Smooth muscle cell (in vitro differentiated cells): ENCODE results near the gene AGBL1. TPM values are rescaled to one million over a fixed set of nuclear protein-coding genes. Genes with fewer than 3 reads are reported as not detected.

Source experiments
- DNase-seq: peaks from one replicate; lab custom pipeline; 2025; ENCODE audit not compliant: unreplicated experiment; lab: John Stamatoyannopoulos, UW
- H2AFZ ChIP-seq: fragments of 200-600 bp; sonication (generic); 2 replicates; pipeline ENCODE4 v1.6.0; 2016; ENCODE audit warnings: antibody characterized with exemption, low read depth, mild to moderate bottlenecking
- H3F3A ChIP-seq: fragments of 200-600 bp; sonication (generic); 2 replicates; pipeline ENCODE4 v1.6.0; 2017; ENCODE audit warnings: antibody characterized with exemption, low read depth
- H3K27ac ChIP-seq: fragments of 200-600 bp; sonication (generic); 2 replicates; pipeline ENCODE4 v1.5.1; 2016; ENCODE audit warnings: low read depth, mild to moderate bottlenecking
- H3K27me3 ChIP-seq: fragments of 200-600 bp; sonication (generic); 2 replicates; pipeline ENCODE4 v1.6.1; 2016; ENCODE audit warnings: low read depth, mild to moderate bottlenecking
- H3K36me3 ChIP-seq: fragments of 200-600 bp; sonication (generic); 2 replicates; pipeline ENCODE4 v1.5.1; 2016; ENCODE audit warnings: low read depth
- H3K4me1 ChIP-seq: fragments of 200-600 bp; sonication (generic); 2 replicates; pipeline ENCODE4 v1.5.1; 2016; ENCODE audit warnings: low read depth
- H3K4me2 ChIP-seq: fragments of 200-600 bp; sonication (generic); 2 replicates; pipeline ENCODE4 v1.6.0; 2016; ENCODE audit warnings: mild to moderate bottlenecking
- H3K4me3 ChIP-seq: fragments of 200-600 bp; sonication (generic); 2 replicates; pipeline ENCODE4 v1.5.1; 2016; ENCODE audit warnings: mild to moderate bottlenecking
- H3K79me2 ChIP-seq: fragments of 200-600 bp; sonication (generic); 2 replicates; pipeline ENCODE4 v1.6.0; 2016; ENCODE audit warnings: low read depth, mild to moderate bottlenecking
- H3K9ac ChIP-seq: fragments of 200-600 bp; sonication (generic); 2 replicates; pipeline ENCODE4 v1.6.0; 2016; ENCODE audit warnings: low read depth
- H3K9me3 ChIP-seq: fragments of 200-600 bp; sonication (generic); replicated peaks from 2 replicates; pipeline ENCODE4 v1.5.1; 2016; ENCODE audit warnings: low read depth
- H4K20me1 ChIP-seq: fragments of 200-600 bp; sonication (generic); 2 replicates; pipeline ENCODE4 v1.6.0; 2016; ENCODE audit warnings: low read depth
- WGBS: methylation state at CpG from one replicate; pipeline ENCODE4 v1.1.7; 2016; ENCODE audit warnings: low lambda C conversion rate; 5-methylcytosine and 5-hydroxymethylcytosine counted together
- polyA plus RNA-seq: library from polyadenylated mRNA; unstranded; fragments of >200 nt; fragmentation: Nextera tagmentation; extraction: Ambion mirVana; gene quantifications from 2 replicates; pipeline ENCODE4 v1.2.1, GENCODE V29; 2016
- total RNA-seq: library from RNA; depleted of rRNA; stranded (reverse); fragments of >200 nt; gene quantifications from 2 replicates; pipeline ENCODE4 v1.2.3, GENCODE V29; 2014
- TF ChIP-seq, protein P1 (sequence below): fragments of 200-600 bp; sonication (generic); IDR thresholded peaks from 2 replicates; pipeline ENCODE4 v1.5.1; 2017; ENCODE audit warnings: borderline replicate concordance, mild to moderate bottlenecking, antibody characterized with exemption; ENCODE audit not compliant: insufficient read depth, poor library complexity, severe bottlenecking

AGBL1 gene
- total and polyA plus RNA-seq, 2 experiments from 2014 or later, result not detected

DNA sequence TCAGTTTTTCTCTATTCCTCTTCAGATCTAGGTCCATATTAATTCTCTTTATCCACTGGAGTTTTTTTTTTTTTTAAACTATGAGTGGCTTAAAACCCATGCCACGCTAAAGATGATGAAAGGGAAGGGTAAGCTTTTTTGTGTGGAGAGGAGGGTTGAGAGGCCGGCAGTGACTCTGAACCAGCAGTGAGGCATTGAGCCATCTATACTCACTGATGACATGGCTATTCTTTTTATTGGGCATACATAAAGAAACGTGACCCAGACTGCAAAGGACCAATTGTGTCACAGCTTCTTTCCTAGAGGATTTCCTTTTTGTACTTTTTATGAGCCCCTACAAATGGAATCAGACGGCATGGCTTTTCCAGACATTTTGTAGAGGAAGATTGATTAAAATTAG is 662.2 kb downstream of the AGBL1 start:
- Histone ChIP-seq H3K4me1 (no peaks in the 10 kb centered on the region), H3K4me3 (no peak overlapping the region), H3K27me3 (no peaks in the 10 kb centered on the region), H4K20me1 (no peaks in the 10 kb centered on the region), H3K9ac (no peak overlapping the region), H3K4me2 (no peak overlapping the region), H2AFZ (no peak overlapping the region), H3K79me2 (no peaks in the 10 kb centered on the region), H3K27ac (no peak overlapping the region), H3K36me3 (no peaks in the 10 kb centered on the region), H3K9me3 (no peaks in the 10 kb centered on the region), H3F3A (no peaks in the 10 kb centered on the region)
- no peak for DNase-seq
- TF ChIP-seq, protein P1, sequence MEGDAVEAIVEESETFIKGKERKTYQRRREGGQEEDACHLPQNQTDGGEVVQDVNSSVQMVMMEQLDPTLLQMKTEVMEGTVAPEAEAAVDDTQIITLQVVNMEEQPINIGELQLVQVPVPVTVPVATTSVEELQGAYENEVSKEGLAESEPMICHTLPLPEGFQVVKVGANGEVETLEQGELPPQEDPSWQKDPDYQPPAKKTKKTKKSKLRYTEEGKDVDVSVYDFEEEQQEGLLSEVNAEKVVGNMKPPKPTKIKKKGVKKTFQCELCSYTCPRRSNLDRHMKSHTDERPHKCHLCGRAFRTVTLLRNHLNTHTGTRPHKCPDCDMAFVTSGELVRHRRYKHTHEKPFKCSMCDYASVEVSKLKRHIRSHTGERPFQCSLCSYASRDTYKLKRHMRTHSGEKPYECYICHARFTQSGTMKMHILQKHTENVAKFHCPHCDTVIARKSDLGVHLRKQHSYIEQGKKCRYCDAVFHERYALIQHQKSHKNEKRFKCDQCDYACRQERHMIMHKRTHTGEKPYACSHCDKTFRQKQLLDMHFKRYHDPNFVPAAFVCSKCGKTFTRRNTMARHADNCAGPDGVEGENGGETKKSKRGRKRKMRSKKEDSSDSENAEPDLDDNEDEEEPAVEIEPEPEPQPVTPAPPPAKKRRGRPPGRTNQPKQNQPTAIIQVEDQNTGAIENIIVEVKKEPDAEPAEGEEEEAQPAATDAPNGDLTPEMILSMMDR, result no peak
- WGBS, result 47% methylated on average over 4 of the region's 4 CpGs

DNA sequence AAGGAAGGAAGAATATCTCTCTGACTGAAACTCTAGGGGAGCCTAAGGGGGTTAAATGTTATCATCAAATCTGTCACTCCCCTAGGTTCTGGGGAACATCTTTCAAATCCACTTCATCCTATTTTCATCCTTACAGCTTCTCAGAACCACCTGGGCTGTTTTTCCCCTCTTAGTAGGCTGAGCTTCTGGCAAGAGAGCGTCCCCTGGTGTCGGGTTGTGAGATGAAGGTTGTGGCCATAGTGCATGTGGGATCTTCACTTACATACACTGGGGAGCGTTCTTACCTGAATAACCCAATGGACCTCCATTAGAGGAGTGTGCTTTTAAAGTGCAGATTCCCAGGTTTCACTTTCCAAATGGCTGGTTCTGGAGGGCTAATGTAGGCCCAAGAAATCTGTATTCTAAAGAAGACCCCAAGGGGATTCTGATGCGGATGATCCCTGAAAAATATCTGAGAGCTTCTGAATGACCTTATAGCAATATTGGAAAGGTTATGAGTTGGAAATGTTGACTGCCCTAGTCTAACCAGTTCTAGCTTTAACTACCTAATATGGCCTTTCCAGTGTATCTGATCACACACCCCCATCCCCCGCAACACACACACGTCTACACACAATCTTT is 663.7 kb downstream of the AGBL1 start:
- H3K79me2 ChIP-seq, result no peaks in the 10 kb centered on the region
- no peaks in the 10 kb centered on the region for H3F3A ChIP-seq
- no peaks in the 10 kb centered on the region for H3K4me1 ChIP-seq
- no peak overlapping the region for H2AFZ ChIP-seq
- H3K4me2 ChIP-seq, result no peak overlapping the region
- no peaks in the 10 kb centered on the region for H3K36me3 ChIP-seq
- DNase-seq, result peak; percentile 0
- H3K27ac ChIP-seq, result no peak overlapping the region
- WGBS, result 58% methylated on average over 6 of the region's 6 CpGs
- H3K27me3 ChIP-seq, result no peaks in the 10 kb centered on the region
- no peaks in the 10 kb centered on the region for H3K9me3 ChIP-seq
- H3K9ac ChIP-seq, result no peak overlapping the region
- no peaks in the 10 kb centered on the region for H4K20me1 ChIP-seq
- TF ChIP-seq, protein P1, result peak; percentile 79
- H3K4me3 ChIP-seq, result no peak overlapping the region

DNA sequence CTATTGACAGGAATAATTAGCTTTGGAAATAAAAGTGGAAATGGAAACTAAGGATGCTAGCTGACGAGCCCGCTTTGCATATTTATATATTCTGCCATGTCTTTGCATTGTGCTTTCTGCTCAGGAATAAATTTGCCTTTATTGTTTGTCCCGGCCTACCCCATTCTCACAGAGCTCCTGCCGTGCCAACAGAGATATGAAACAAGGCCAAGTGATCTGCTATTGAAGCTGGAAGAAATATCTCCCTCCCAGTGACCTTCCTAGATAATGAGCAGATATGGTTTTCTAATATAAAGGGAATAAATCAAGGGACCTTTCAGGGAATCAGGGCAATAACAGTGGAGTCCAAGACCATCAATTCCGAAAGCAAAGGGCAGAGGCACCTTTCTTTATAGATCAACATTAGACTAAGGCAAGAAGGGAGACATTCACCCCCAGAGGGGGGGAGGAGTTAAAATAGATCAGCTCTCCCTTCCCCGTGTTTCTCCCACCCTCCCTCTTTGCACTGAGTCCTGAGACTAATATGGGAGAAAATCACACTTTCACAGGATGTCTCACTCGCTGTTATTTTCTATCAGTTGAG is 664.6 kb downstream of the AGBL1 start:
- no peaks in the 10 kb centered on the region for H3K36me3 ChIP-seq
- H3K27ac ChIP-seq, result no peak overlapping the region
- no peak overlapping the region for H3K4me3 ChIP-seq
- no peaks in the 10 kb centered on the region for H3K79me2 ChIP-seq
- DNase-seq, result no peak
- H2AFZ ChIP-seq, result no peak overlapping the region
- H3F3A ChIP-seq, result no peaks in the 10 kb centered on the region
- no peaks in the 10 kb centered on the region for H3K4me1 ChIP-seq
- H3K4me2 ChIP-seq, result no peak overlapping the region
- H3K9me3 ChIP-seq, result no peaks in the 10 kb centered on the region
- no peaks in the 10 kb centered on the region for H3K27me3 ChIP-seq
- no peaks in the 10 kb centered on the region for H4K20me1 ChIP-seq
- H3K9ac ChIP-seq, result no peak overlapping the region
- TF ChIP-seq, protein P1, result no peak
- 97% methylated on average over 7 of the region's 7 CpGs for WGBS

DNA sequence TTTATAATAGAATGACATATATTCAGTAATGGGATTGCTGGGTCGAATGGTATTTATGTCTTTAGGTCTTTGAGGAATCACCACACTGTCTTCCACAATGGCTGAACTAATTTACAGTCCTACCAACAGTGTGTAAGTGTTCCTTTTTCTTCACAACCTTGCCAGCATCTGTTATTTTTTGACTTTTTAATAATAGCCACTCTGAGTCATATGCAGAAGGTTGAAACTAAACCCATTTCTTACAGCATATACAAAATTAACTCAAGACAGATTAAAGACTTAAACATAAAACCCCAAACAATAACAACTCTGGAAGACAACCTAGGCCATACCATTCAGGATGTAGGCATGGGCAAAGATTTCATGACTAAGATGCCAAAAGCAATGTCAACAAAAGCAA is 671.4 kb downstream of the AGBL1 start:
- Histone ChIP-seq H3F3A (no peaks in the 10 kb centered on the region), H3K4me2 (no peak overlapping the region), H3K4me1 (no peaks in the 10 kb centered on the region), H3K4me3 (no peak overlapping the region), H2AFZ (no peak overlapping the region), H3K79me2 (no peaks in the 10 kb centered on the region), H3K36me3 (no peaks in the 10 kb centered on the region), H3K9ac (no peak overlapping the region), H3K9me3 (no peaks in the 10 kb centered on the region), H4K20me1 (no peaks in the 10 kb centered on the region), H3K27me3 (no peaks in the 10 kb centered on the region), H3K27ac (no peak overlapping the region)
- TF ChIP-seq, protein P1, result no peak
- WGBS, result 89% methylated on average over 1 of the region's 1 CpG
- no peak for DNase-seq
